NCI-H82 treated with DMSO at 0.1 percent for 48 hours (cell line): ENCODE data around the gene ASTN2.
"Not testable (repeated sequence)": the region's sequence is repeated elsewhere in the genome, so short reads cannot be mapped to it uniquely, and the experiment has no call there.

ENCODE experiments used
- DNase-seq: peaks from one replicate; lab custom pipeline; 2025; ENCODE audit not compliant: unreplicated experiment; lab: John Stamatoyannopoulos, UW

ASTN2 gene

DNA sequence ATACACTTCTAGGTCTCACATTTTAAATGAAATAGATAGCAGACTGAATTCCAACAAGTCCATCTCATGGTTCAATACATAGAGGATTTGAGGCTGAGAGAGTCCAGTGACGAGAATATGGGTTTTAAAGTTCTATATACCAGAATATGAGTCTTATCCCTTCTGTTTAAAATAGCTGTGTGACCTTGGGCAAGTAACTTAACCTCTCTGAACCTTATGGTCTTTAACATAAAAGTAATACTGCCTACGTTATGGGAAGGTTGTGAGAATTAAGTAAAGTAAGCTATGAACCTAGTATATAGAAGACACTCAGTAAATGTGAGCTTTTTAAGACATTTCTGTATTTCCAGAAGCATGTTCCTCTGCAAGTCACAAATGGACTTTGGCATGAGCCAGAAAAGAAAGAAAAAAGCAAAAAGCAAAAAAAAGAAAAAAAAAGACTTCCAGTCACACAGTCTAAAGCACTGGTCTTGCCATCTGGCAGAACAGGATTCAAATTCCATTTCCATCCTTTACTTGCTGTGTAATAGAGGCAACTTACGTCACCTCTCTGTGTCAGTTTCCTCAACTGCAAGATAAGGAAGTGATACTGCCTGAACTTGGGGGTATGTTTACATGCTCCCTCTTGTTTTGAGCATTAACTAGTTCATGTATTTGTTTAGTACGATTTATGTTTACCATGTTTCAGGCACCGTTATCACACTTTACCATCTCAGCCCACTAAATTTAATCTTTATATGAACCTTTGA is 479.5 kb downstream of the ASTN2 start:
- no peak for DNase-seq

DNA sequence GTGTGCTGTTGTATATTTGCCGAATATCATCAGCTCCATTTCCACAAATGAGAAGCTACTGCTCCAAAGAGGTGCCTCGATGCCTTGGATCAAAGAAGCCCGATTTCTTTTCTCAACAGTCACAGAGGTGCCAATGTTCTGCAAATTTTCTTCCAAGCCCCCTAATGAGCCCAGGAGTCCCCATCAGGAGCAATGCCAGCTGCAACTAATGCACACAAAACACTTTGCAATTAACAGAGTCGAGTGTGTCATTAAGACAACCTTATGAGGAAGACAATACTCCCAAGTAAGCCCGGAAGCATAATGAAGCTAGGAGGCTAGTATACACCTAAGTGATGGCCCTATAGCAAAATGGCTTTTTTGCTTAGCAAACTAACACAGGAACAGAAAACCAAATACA is 480.7 kb downstream of the ASTN2 start:
- no peak for DNase-seq

DNA sequence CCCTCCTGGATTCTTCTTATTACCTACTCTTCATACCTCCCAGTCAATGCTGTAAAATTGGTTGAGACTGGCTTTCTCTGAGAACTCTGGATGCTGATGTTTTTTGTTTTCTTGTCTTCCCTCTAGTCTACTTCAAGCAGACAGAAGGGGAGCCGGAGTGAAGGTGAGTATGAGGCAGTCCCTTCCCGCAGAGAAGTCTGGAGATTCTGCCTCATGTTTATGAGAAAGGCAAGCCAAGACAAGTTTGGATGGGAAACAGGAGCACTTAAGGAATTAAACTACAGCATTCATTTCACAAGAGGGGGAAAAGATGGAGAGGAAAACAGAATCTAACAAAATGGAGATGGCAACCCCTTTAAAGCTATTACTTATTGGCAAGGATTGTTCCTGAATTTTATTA is 481.6 kb downstream of the ASTN2 start:
- DNase-seq = no peak

DNA sequence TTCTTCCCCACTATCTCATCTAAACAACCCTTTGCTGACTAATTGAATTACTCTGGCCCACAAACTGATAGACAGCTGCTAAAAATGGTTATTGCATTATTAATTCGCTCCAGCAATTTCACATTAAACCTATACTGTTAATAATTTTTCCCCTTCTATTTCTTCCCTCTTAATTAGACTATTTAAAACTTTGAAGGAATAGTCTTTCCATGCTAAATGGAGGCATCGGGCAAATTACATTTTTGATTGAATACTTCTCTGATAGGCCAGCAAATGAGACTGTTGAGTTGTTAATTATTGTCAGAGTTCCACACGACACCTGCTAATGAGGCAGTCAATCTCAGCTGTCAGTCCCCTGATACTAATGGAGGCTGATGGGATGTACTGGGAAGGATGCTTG is 485.2 kb downstream of the ASTN2 start:
- no peak for DNase-seq

DNA sequence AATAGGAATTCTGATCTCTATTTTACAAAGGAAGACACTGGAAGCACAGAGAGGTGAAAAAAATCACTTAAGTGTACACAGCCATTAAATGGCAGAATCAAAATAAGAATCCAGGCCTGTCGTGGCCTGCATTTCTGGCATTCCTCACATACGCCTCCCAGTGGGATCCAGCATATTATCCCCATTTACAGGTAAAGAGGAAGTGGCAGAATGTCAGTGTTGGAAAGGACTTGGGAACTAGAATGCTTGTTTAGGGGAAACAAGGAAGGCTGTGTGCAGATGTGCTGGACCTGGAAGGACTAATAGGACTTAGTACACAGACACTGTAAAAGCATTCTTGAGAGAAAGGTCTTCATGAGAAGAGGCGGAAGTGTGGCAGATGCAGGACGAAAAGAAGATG is 486.0 kb downstream of the ASTN2 start:
- no peak for DNase-seq

DNA sequence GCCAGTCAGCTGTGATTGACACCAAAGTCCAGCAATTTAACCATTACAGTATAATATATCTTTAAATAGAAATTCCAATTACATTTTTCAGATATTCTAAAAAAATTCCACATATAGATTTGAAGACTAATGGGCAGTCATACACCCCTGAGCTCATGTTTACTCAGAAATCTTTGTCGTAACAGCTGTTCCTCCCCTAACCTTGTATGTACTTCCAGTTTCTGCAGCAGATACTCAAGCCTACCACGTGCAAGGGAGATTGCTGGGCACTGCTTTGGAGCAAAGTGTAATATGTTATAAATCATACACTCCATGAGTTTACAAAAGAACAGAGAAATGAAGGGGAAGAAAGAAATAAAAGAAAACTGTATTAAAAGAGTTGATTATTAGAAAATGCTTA is 486.6 kb downstream of the ASTN2 start:
- no peak for DNase-seq

DNA sequence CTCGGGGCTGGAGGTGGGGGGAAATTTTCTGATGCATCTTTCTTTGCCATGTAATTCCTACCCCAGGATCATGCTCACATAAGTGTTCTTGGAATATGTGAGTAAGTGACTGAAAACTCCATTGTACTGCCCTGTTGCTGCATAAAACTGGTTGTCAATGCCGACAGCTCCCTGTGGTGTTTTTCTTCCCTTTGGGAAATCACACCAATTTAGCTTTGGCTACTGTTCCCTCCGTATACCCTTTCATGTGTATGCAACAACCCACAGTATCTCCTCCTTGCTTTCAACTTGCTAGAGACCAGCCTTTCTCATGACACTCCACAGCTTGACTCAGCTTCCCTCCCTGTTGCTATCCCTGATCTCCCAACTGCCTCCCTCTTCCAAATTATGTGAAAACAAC is 487.1 kb downstream of the ASTN2 start:
- DNase-seq = no peak

DNA sequence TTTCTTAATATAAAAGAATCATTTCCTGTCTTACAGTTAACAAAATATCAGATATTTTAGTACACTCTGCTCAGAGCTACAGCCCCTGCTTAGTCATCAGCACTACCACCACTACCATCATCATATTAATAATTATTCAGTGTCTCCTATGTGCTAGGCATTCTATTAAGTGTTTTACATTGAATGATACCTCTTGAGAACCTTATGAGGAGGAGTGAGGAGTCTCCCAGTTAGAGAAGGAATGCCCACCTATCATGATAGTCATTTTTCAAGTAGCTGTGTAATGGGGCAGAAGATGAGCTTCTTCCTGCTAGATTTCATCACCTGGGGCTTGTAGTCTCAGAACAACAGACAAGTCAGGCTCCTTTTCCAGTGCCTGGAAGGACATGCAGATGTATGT is 489.7 kb downstream of the ASTN2 start:
- DNase-seq = no peak

DNA sequence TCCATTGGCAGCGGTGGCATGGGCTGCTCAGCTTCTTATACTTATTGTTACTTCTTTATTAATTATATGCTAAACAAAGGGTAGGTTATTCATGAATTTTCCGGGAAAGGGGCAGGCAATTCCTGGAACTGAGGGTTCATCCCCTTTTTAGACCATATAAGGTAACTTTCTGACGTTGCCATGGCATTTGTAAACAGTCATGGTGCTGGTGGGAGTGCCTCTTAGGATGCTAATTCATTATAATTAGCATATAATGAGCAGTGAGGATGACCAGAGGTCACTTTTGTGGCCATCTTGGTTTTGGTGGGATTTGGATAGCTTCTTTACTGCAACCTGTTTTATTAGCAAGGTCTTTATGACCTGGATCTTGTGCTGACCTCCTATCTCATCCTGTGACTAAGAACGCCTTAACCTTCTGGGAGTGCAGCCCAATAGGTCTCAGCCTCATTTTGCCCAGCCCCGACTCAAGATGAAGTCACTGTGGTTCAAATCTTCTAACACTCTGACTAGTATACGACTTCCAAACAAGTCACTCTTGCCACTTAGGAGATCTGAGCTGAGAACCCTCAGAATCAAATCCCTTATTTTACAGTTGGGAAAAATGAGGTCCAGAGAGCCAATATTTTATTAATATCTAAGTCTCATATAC is 490.3 kb downstream of the ASTN2 start:
- DNase-seq = no peak

DNA sequence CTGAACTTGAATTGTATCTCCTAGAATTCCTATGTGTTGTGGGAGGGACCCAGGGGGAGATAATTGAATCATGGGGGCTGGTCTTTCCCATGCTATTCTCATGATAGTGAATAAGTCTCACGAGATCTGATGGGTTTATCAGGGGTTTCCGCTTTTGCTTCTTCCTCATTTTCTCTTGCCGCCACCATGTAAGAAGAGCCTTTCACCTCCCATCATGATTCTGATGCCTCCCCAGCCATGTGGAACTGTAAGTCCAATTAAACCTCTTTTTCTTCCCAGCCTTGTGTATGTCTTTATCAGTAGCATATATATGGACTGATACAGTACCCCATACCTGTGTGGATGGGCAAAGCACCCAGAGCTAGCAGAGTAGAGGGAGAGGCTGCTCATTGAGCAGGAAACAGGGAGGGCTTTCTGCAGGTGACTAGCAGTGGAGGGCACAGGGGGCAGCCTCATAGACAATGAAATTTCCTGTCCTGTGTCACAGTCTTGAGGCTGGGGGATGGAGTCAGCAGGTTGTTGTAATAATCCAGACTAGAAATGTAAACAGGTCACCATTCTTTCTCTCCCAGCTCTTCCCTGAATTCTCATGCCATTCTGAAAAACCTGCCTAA is 496.9 kb downstream of the ASTN2 start:
- DNase-seq = not testable (repeated sequence)

DNA sequence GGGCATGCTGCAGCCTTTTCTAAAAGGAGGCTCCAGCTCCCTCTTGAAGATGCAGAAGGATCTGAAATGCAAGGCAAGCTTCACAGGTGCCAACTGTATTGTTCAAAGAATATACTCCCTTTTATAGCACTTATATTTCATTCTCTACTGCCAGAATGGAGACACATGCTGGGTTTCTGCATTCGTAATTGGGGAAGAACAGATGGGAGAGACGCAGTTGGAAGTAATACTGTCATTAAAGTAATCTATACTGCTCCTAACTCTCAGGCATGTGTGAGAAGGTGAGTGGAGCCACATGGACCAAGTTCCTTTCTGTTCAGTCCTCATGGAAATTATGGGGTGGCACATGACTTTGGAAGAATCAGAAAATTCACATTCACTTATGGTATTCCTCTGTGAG is 501.3 kb downstream of the ASTN2 start:
- DNase-seq = no peak

DNA sequence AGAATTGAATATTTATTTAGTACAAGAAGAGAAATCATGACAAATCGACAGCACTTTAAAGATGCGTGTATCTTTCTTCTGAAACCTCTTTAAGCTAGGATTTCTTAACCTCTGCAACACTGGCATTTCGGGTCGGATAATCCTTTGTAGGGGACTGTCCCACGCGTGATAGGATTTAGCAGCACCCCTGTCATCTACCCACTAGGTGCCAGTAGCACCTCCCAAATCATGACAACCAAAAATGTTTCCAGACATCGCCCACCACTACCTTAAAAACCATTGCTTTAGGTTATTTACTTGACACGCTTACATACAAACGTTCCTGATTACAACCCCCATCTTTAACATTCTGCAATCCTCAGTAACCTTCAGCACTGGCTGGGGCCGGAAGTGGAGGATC is 504.7 kb downstream of the ASTN2 start:
- no peak for DNase-seq

DNA sequence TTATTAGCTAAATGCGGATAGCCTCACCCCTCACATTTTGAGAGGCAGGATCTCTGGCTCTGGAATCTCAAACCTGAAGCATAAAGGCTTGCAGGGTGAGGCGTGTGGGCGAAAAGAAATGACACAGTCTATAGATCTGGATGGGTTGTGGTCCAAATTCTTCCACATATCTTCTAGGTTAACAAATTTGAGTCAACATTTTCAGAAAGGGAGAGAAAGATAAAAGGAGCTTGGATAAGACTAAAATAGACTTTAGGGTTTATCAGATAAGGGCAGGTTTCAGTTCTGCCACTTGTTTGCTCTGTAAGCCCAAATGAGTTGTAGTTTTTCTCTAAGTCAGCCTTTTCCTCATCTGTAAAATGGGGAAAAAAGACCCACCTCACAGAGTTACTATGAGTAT is 506.9 kb downstream of the ASTN2 start:
- DNase-seq = no peak

DNA sequence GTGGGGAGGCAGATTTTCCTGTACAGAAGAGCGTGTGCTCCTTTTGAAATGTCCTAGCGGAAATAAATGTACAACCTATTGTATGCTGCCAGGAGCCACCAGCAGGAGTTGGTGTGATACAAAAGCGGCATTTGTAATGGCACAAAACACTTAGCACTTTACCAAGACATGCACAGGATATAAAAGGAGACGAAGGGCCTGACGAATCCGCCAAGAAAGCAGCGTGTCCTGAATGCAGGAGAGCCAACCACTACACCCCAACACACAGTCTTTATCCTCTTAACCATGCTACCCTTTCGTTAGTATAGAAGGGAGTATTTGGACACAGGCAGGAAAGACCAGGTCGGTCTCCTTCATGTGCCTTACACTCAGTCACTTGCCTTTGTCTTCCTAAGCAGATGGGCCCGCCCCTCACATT is 509.7 kb downstream of the ASTN2 start:
- no peak for DNase-seq

DNA sequence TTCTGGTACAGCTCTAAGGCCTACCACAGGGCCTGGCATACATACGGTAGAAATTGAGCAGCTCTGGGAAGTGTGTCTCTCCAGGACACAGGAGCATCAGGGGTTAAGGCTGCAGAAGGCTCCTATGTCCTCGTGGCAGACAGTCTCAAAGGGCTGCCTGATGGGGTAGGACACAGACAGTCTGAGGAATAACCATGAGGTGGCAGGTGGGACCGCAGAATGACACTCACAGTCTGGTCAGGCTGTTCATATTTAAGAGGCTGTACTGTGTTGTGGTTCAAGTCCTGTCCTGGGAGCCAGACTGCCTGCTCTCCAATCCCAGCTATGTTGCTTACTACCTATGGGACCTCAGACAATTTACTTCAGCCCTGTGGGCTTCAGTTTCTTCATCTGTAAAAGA is 510.7 kb downstream of the ASTN2 start:
- DNase-seq = no peak

DNA sequence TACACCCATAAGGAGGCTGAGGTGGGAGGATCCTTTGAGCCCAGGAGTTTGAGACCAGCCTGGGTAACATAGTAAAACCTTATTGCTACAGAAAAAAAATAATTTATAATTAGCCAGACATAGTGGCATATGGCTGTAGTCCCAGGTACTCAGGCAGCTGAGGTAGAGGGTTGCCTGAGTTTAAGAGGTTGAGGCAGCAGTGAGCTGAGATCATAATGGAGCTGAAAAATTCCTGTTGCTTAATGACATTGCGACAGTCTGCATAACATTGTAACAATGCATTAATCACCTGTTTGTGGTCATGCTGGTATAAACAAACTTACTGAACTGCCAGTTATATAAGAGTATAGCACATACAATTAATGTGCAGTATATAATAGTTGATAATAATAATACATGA is 513.6 kb downstream of the ASTN2 start:
- DNase-seq = no peak

DNA sequence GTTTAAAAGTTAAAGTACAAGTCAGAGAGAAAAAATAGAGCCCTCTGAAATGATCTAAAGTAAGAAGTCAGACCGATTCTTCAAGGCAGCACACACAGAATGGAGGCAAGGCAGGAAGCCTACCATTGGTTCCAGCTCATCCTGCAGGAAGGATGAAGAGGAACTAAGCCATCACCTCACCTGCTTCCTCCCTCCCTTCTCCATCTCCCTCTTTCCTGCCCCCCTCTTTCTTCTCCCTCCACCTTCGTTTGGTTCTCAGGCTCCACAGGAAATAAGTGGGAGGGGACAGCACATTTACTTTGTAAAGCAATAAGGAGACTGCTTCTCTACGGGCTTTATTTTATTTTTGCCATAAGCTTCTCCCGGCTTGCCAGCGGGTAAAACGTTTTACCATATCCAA is 514.3 kb downstream of the ASTN2 start:
- DNase-seq = no peak

DNA sequence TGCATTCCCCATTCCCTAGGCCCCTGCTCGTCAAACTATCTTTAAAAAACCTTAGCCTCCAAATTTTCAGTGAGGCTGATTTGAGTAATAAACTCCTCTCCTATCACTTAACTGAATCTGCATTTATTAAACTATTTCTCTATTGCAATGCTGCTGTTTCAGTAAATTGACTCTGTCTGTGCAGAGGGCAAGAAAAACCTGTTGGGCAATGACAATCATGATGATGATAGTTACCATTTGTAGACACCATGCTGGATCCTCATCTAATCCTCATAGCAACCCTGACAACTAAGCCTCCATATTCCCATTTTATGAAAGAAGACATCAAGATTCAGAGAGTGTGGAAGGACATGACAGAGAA is 514.9 kb downstream of the ASTN2 start:
- no peak for DNase-seq

DNA sequence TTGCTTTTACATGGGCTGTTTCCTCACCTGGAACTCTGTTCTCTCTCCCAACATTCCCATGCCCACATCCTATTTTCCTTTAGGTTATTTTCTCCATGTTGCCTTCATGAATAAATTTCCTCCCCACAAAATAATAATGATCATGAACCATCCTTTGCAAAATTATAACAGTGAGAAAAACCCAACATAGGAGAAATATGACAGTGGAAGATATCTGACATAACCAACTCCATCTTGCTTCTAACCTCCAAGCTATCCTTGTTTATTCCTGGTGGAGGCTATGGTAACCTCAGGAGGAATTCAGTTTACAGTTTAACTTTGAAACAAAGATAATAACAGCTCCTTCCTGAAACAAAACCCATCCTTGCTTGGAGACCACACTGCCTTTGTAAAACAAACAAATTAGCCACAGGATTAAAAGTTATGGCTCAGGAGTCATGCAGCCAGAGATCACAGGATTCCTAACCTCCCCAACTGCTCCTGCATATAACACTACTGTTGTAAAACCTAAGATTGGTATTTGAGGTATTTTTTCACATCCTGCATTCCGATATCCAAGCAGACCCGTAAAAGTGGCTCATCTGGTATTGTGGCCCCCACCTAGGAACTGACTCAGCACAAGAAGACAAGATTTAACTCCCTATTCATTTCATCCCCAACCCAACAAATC is 515.4 kb downstream of the ASTN2 start:
- DNase-seq = no peak

DNA sequence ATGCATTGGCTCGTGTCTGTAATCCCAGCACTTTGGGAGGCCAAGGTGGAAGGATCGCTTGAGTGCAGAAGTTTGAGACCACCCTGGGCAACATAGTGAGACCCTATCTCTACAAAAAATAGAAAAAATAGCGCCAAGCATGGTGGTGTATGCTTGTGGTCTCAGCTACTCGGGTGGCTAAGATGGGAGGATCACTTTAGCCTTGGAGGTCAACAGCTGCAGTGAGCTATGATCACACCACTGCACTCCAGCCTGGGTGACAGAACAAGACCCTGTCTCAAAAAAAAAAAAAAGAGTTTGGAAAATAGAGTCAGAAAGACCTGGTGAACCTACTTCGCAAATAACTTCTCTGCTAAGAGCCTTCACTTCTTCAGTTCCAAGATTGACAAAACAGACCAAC is 516.7 kb downstream of the ASTN2 start:
- DNase-seq = not testable (repeated sequence)

DNA sequence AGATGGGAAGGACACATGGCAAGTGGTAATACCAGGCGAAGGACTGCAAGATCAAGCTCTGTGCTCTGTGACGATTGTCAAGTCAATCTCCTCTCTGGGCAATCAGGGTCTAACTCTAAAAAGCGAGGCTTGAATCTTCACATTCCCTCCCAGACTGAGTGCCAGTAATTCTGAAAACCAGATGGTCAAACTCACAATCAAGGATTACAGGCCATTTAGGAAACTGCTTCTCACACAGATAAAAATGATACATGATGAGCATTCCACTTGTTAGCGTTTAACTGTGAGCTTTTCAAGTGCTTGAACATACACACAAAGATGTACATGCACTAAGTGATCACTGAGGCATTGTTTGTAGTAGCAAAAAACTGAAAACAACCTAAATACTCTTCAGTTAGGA is 517.7 kb downstream of the ASTN2 start:
- DNase-seq = no peak

DNA sequence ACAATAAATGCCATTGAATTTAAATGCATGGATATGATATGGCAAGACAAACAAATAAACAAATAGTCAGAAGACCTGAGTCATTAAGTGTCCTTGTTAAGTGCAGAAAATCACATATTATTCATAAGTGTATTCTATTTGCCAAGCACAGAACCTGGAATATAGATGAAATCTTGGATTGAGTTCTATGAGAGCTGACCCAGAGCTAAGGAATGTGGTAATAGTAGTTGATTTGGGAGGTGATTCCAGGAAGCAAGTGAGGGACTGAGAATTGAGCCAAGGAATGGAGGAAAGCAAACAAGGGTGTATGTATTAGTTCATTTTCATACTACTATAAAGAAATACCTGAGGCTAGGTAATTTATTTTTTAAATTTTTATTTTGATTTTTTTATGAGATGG is 518.9 kb downstream of the ASTN2 start:
- no peak for DNase-seq
